Esophagus squamous epithelium (tissue), 5 donors: ENCODE data around the gene WDR33. TPM values are rescaled to one million over a fixed set of nuclear protein-coding genes. Genes with fewer than 3 reads are reported as not detected.

ENCODE experiments used
- DNase-seq: peaks from one replicate; lab custom pipeline; 2025; lab: John Stamatoyannopoulos, UW
- H3K27ac ChIP-seq, 4 donors: fragments of 200-600 bp; sonication (generic); one replicate each; pipeline ENCODE4 v1.5.1; 2016 to 2019; ENCODE audit warnings: mild to moderate bottlenecking in 1 of 4
- H3K27me3 ChIP-seq, 4 donors: fragments of 200-600 bp; sonication (generic); 1 replicate in 3 of 4; 2 replicates in 1 of 4; pipeline versions ENCODE4 v1.5.1 to v1.6.0; 2017 to 2021; ENCODE audit warnings: antibody characterized with exemption in 1 of 4
- H3K36me3 ChIP-seq, 3 donors: fragments of 200-600 bp; sonication (generic); one replicate each; pipeline ENCODE4 v1.5.1; 2016 to 2019
- H3K4me1 ChIP-seq, 3 donors: fragments of 200-600 bp; sonication (generic); one replicate each; pipeline ENCODE4 v1.5.1; 2017 to 2019
- H3K4me3 ChIP-seq, 4 donors: fragments of 200-600 bp; sonication (generic); 1 replicate in 3 of 4; 2 replicates in 1 of 4; pipeline ENCODE4 v1.5.1; 2016 to 2019; ENCODE audit warnings: mild to moderate bottlenecking in 2 of 4, moderate library complexity in 1 of 4
- H3K9me3 ChIP-seq, 3 donors: fragments of 200-600 bp; sonication (generic); one replicate each; pipeline ENCODE4 v1.5.1; 2016 to 2019
- CTCF ChIP-seq, 6 experiments: fragments of 450-650 bp in 4 of 6; fragments of 200-600 bp in 2 of 6; sonication (generic) in 2 of 6; IDR thresholded peaks; one replicate each; pipeline ENCODE4 v1.5.1; 2016 to 2019; ENCODE audit warnings: antibody characterized with exemption in 6 of 6, mild to moderate bottlenecking in 4 of 6, moderate library complexity in 4 of 6
- POLR2A ChIP-seq, 4 donors: fragments of 450-650 bp; IDR thresholded peaks; one replicate each; pipeline ENCODE4 v1.6.1; 2017; ENCODE audit warnings: antibody characterized with exemption in 4 of 4, mild to moderate bottlenecking in 4 of 4, moderate library complexity in 3 of 4
- WGBS, 2 donors: methylation state at CpG; one replicate each; pipeline ENCODE4 v1.1.5; 2018; 5-methylcytosine and 5-hydroxymethylcytosine counted together
- intact Hi-C: fragments of 100-400 bp; cut with DNase I; formaldehyde crosslinking; loops from one replicate; pipeline ENCODE4 v1.15.0; 2022
- total RNA-seq, 4 donors: library from RNA; depleted of rRNA; stranded (reverse); fragments of >200 nt; gene quantifications; one replicate each; pipeline ENCODE4 v1.1.0, GENCODE V29; 2016
- donor health status: DM: yes; HTN: yes; CAD: no.

WDR33 gene
- total RNA-seq, 4 donors from 2014 or later, result 15.6 to 41.8 (median 26.0) TPM

- DNase-seq, result no peak
- H3K9me3 ChIP-seq, result no peaks in the 10 kb centered on the region
- peaks cover 9 to 32% (median 14%) of the 10 kb centered on the region in 3 donors for H3K4me1 ChIP-seq
- no peak overlapping the region for H3K27ac ChIP-seq
- intact Hi-C loops, result no loop called here
- TF ChIP-seq POLR2A (IDR thresholded peaks at IDR 0.05), result no peak
- no peak for TF ChIP-seq CTCF (IDR thresholded peaks at IDR 0.05)
- H3K36me3 ChIP-seq, result peaks cover 0 to 63% (median 8%) of the 10 kb centered on the region in 3 donors
- 99 to 100% methylated on average over 6 to 8 of the region's 8 CpGs for whole genome bisulfite sequencing, 2 donors
- no peak overlapping the region for H3K4me3 ChIP-seq
- no peaks in the 10 kb centered on the region for H3K27me3 ChIP-seq
Observed at GRCh38 chr2:127852388-127852787, 41.4 kb upstream of the WDR33 start.

GRCh38 chr2:127847931-127848330 is 37.0 kb upstream of the WDR33 start:
- 83 to 97% methylated on average over 6 to 7 of the region's 7 CpGs for WGBS, 2 donors

GRCh38 chr2:127844973-127845372 is 34.0 kb upstream of the WDR33 start:
- Histone ChIP-seq H3K4me1 (no peaks in the 10 kb centered on the region), H3K4me3 (no peak overlapping the region), H3K36me3 (peaks cover 0 to 57% (median 22%) of the 10 kb centered on the region in 3 donors), H3K9me3 (no peaks in the 10 kb centered on the region), H3K27me3 (no peaks in the 10 kb centered on the region), H3K27ac (no peak overlapping the region)
- DNase-seq, result no peak
- WGBS, 2 donors, result 65 to 72% methylated on average over 4 of the region's 4 CpGs
- intact Hi-C loops, result no loop called here
- TF ChIP-seq POLR2A (IDR thresholded peaks at IDR 0.05) (no peak), CTCF (IDR thresholded peaks at IDR 0.05) (no peak)

More at GRCh38 chr2:127847931-127848330, 37.0 kb upstream of the WDR33 start:
- H3K4me3 ChIP-seq, result no peak overlapping the region
- intact Hi-C loops, result no loop called here
- peaks cover 0 to 86% (median 22%) of the 10 kb centered on the region in 3 donors for H3K36me3 ChIP-seq
- DNase-seq, result no peak
- H3K27ac ChIP-seq, result no peak overlapping the region
- no peaks in the 10 kb centered on the region for H3K9me3 ChIP-seq
- TF ChIP-seq POLR2A (IDR thresholded peaks at IDR 0.05), result no peak
- TF ChIP-seq CTCF (IDR thresholded peaks at IDR 0.05), result no peak
- H3K27me3 ChIP-seq, result no peaks in the 10 kb centered on the region
- no peaks in the 10 kb centered on the region for H3K4me1 ChIP-seq

- Histone ChIP-seq H3K36me3 (peaks cover 0 to 44% (median 22%) of the 10 kb centered on the region in 3 donors), H3K9me3 (no peaks in the 10 kb centered on the region), H3K27ac (no peak overlapping the region), H3K4me1 (no peaks in the 10 kb centered on the region), H3K4me3 (no peak overlapping the region), H3K27me3 (no peaks in the 10 kb centered on the region)
- no peak for DNase-seq
- 93% methylated on average over 6 of the region's 6 CpGs; no CpG with 5 or more reads in 1 of the 2 donors for WGBS, 2 donors
- intact Hi-C loops, result no loop called here
- TF ChIP-seq POLR2A (IDR thresholded peaks at IDR 0.05) (no peak), CTCF (IDR thresholded peaks at IDR 0.05) (no peak)
Observed at GRCh38 chr2:127843677-127844076, 32.7 kb upstream of the WDR33 start.

- Histone ChIP-seq H3K27me3 (no peaks in the 10 kb centered on the region), H3K36me3 (peaks cover 0 to 23% (median 7%) of the 10 kb centered on the region in 3 donors), H3K4me3 (no peak overlapping the region), H3K4me1 (no peaks in the 10 kb centered on the region), H3K27ac (no peak overlapping the region), H3K9me3 (no peaks in the 10 kb centered on the region)
- no peak for TF ChIP-seq POLR2A (IDR thresholded peaks at IDR 0.05)
- no peak for TF ChIP-seq CTCF (IDR thresholded peaks at IDR 0.05)
- 85 to 86% methylated on average over 12 of the region's 20 CpGs for WGBS, 2 donors
- intact Hi-C loops, result no loop called here
- no peak for DNase-seq
Observed at GRCh38 chr2:127841466-127842178, 30.7 kb upstream of the WDR33 start.
